Esophagus squamous epithelium (tissue), 4 donors: ENCODE results near the gene OR2L13.

Experiments
- CTCF ChIP-seq, 6 experiments: fragments of 450-650 bp in 4 of 6; fragments of 200-600 bp in 2 of 6; sonication (generic) in 2 of 6; IDR thresholded peaks; one replicate each; pipeline ENCODE4 v1.5.1; 2016 to 2019; ENCODE audit warnings: antibody characterized with exemption in 6 of 6, mild to moderate bottlenecking in 4 of 6, moderate library complexity in 4 of 6
- POLR2A ChIP-seq, 4 donors: fragments of 450-650 bp; IDR thresholded peaks; one replicate each; pipeline ENCODE4 v1.6.1; 2017; ENCODE audit warnings: antibody characterized with exemption in 4 of 4, mild to moderate bottlenecking in 4 of 4, moderate library complexity in 3 of 4

GRCh38 chr1:248047008-248047407, 48.0 kb upstream of the OR2L13 start:
- TF ChIP-seq CTCF (IDR thresholded peaks at IDR 0.05) = no peak
- no peak for TF ChIP-seq POLR2A (IDR thresholded peaks at IDR 0.05)
